ENCODE results near the gene DGKG.

DGKG gene

DNA sequence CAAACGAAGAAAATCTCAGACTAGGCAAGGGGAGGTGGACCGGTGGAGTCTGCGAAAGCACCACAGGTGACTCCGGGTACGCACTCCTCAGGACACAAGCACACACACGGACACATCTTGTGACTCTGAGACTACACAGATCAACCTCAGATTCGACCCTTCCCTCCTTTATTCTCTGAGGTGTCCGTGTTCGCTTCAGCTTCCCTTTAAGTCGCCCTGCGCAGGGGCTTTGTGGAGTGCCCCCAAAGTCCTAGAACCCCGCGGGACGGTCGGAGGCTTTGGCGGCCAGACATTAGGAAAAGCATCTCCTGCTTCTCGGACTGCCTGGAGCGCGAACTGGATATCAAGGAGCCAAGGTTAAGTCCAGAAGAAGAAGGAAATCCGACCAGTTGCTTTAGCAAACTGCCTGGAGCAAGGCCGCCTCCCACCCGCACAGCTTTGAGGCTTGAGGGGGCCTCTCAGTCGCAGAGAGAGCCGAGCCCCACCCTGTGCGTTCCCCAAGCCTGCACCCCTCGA lies 730 bp downstream of the DGKG start:
- no peak for TF ChIP-seq POLR2AphosphoS5 (IDR thresholded peaks at IDR 0.05; ENCODE audit: borderline replicate concordance, low read depth, low read length)
- no peak for TF ChIP-seq FOXP2 (optimal IDR thresholded peaks at IDR 0.05; ENCODE audit: control extremely low read depth, extremely low read length, insufficient read depth)
- no peak for TF ChIP-seq EZH2 (IDR thresholded peaks at IDR 0.05)
- DNase-seq (ENCODE audit: low read depth, low spot score) = no peak
- H3K9me3 ChIP-seq (ENCODE audit: low read depth, low read length) = no peaks in the 10 kb centered on the region
- no peak overlapping the region for H3K27ac ChIP-seq
- H3K9ac ChIP-seq (ENCODE audit: insufficient read length) = no peak overlapping the region
- peak overlapping the region; percentile 60 for H3K4me3 ChIP-seq
- H3K36me3 ChIP-seq (ENCODE audit: insufficient read depth, low read length) = no peaks in the 10 kb centered on the region

DNA sequence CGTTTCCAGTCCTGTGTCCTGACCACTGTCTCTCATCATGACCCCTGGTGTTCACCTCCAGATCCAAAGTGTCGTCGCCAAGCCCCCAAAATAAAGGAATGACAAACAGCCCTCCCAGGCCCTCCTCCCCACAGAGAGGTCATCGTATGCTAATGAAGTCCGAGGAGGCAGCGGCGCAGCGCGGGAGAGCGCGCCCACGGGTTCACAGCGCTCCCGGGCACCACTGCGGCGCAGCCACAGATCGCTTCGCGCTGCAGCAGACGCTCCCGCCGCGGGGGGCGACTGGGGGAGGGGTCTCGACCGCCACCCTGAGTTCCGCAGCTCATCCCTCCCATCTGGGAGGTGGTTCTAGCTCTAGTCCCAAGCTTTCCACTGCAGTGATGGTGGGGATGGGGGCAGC lies 1.3 kb downstream of the DGKG start:
- Histone ChIP-seq H3K9ac (ENCODE audit: insufficient read length) (no peak overlapping the region), H3K36me3 (ENCODE audit: insufficient read depth, low read length) (no peaks in the 10 kb centered on the region), H3K4me3 (peak overlapping the region; percentile 60; the same call in 1 of the 2 replicates), H3K9me3 (ENCODE audit: low read depth, low read length) (no peaks in the 10 kb centered on the region), H3K27ac (no peak overlapping the region)
- DNase-seq (ENCODE audit: low read depth, low spot score) = no peak
- no peak for TF ChIP-seq FOXP2 (optimal IDR thresholded peaks at IDR 0.05; ENCODE audit: control extremely low read depth, extremely low read length, insufficient read depth)
- no peak for TF ChIP-seq POLR2AphosphoS5 (IDR thresholded peaks at IDR 0.05; ENCODE audit: borderline replicate concordance, low read depth, low read length)
- TF ChIP-seq EZH2 (IDR thresholded peaks at IDR 0.05) = no peak

DNA sequence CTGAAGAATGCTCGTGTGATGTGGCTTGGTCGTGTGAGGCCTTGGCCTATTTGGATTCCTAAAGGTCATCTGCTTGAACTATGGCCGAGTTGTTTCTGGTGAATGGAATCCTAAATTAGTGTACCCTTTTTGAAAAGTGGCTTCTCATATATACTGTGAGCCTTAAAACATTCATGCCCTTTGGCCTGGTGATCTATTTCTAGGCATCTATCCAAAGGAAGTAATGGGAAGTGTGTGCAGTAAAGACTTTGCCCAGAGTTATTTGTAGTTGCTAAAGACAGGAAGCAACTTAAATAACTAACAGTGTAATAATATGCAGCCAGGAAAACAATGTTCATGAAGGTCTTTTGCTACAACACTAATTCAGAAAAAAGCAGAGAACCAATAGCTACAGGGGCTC lies 3.0 kb downstream of the DGKG start:
- Histone ChIP-seq H3K27ac (no peak overlapping the region), H3K9ac (ENCODE audit: insufficient read length) (no peak overlapping the region), H3K4me3 (no peak overlapping the region), H3K9me3 (ENCODE audit: low read depth, low read length) (no peaks in the 10 kb centered on the region), H3K36me3 (ENCODE audit: insufficient read depth, low read length) (no peaks in the 10 kb centered on the region)
- no peak for DNase-seq (ENCODE audit: low read depth, low spot score)
- no peak for TF ChIP-seq EZH2 (IDR thresholded peaks at IDR 0.05)
- TF ChIP-seq FOXP2 (optimal IDR thresholded peaks at IDR 0.05; ENCODE audit: control extremely low read depth, extremely low read length, insufficient read depth) = no peak
- TF ChIP-seq POLR2AphosphoS5 (IDR thresholded peaks at IDR 0.05; ENCODE audit: borderline replicate concordance, low read depth, low read length) = no peak

DNA sequence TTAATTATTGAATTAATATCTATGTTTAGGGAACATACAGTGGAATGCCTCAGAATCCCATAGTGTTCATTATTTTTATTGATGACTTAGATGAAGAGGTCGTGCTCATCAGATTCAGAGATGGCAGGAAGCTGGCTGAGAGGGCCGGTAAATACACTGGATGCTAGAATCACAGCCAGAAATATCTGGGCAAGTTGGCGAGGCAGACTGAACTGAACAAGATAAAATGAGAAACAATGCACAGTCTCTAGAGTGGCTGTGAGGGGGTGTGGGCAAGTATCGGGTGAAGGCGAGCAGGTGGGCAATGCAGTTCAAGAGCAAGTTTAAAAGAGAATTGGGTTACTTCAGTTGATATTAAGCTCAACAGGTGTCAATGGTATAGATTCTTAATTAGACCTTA lies 5.9 kb downstream of the DGKG start:
- TF ChIP-seq POLR2AphosphoS5 (IDR thresholded peaks at IDR 0.05; ENCODE audit: borderline replicate concordance, low read depth, low read length) = no peak
- TF ChIP-seq EZH2 (IDR thresholded peaks at IDR 0.05) = no peak
- TF ChIP-seq FOXP2 (optimal IDR thresholded peaks at IDR 0.05; ENCODE audit: control extremely low read depth, extremely low read length, insufficient read depth) = no peak

DNA sequence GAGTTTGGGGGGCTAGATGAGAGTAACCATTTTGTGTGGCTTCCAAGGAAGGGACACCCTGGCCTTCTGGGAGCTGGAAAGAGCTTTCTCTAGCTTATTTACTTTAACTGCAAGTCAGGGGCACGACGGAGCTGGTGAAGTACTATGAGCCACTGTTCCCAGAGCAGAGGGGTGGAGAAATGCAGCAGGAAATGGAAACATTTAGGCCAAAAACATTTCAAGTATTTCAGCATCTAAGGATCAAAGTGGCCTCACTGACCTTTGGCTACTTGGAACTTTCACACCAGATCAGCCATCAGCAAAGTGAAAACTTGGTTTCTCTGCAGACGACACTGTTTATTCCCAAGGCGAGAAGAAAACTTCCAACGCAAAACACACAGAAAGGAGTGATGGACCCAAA lies 7.9 kb downstream of the DGKG start:
- Histone ChIP-seq H3K9ac (ENCODE audit: insufficient read length) (no peak overlapping the region), H3K9me3 (ENCODE audit: low read depth, low read length) (no peaks in the 10 kb centered on the region), H3K4me3 (no peak overlapping the region), H3K27ac (no peak overlapping the region), H3K36me3 (ENCODE audit: insufficient read depth, low read length) (no peaks in the 10 kb centered on the region)
- no peak for TF ChIP-seq EZH2 (IDR thresholded peaks at IDR 0.05)
- TF ChIP-seq POLR2AphosphoS5 (IDR thresholded peaks at IDR 0.05; ENCODE audit: borderline replicate concordance, low read depth, low read length) = no peak
- TF ChIP-seq FOXP2 (optimal IDR thresholded peaks at IDR 0.05; ENCODE audit: control extremely low read depth, extremely low read length, insufficient read depth) = no peak
- no peak for DNase-seq (ENCODE audit: low read depth, low spot score)

More for the DNA sequence above, 5.9 kb downstream of the DGKG start:
- no peak overlapping the region for H3K4me3 ChIP-seq
- H3K9ac ChIP-seq (ENCODE audit: insufficient read length) = no peak overlapping the region
- no peaks in the 10 kb centered on the region for H3K36me3 ChIP-seq (ENCODE audit: insufficient read depth, low read length)
- H3K9me3 ChIP-seq (ENCODE audit: low read depth, low read length) = no peaks in the 10 kb centered on the region
- no peak for DNase-seq (ENCODE audit: low read depth, low spot score)
- no peak overlapping the region for H3K27ac ChIP-seq

DNA sequence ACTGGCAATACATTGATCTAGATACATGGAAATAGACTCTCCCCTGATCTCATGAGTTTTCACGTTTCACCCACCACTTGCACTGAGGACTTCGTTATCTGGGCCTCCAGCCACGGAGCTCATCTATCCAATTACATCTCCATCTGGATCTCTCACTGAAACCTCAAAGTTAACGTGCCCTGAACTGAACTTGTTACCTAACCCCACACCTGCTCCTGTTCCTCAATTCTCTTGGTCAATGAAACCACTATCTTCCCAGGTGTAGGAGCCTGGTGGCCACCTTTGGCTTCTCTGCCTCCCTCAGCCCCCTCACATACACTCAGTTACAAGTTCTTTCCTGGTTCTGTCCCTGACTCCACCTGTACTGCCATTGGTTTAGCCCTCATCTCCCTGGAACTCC lies 9.7 kb downstream of the DGKG start:
- Histone ChIP-seq H3K36me3 (ENCODE audit: insufficient read depth, low read length) (no peaks in the 10 kb centered on the region), H3K9ac (ENCODE audit: insufficient read length) (no peak overlapping the region), H3K27ac (no peak overlapping the region), H3K4me3 (no peak overlapping the region), H3K9me3 (ENCODE audit: low read depth, low read length) (no peaks in the 10 kb centered on the region)
- no peak for TF ChIP-seq EZH2 (IDR thresholded peaks at IDR 0.05)
- TF ChIP-seq POLR2AphosphoS5 (IDR thresholded peaks at IDR 0.05; ENCODE audit: borderline replicate concordance, low read depth, low read length) = no peak
- no peak for TF ChIP-seq FOXP2 (optimal IDR thresholded peaks at IDR 0.05; ENCODE audit: control extremely low read depth, extremely low read length, insufficient read depth)
- no peak for DNase-seq (ENCODE audit: low read depth, low spot score)

DNA sequence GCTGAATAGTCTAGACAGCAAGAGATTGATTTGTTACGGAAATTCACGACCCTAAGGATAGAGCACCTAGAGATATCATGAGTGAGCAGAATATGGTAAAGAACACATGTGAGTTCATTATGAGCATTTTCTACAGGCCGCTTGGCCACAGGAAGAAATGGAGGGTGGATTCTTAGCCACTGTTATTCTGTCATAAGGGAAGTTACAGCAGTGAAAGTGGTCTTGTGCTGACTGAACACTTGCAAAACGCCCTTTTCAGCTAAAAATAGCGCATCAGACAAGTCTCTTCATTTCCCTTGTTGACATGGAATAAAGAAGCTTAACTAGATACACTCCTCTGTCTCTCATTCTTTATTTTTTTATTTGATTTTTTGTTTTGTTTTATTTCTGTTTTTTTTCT lies 19.8 kb downstream of the DGKG start:
- TF ChIP-seq POLR2AphosphoS5 (IDR thresholded peaks at IDR 0.05; ENCODE audit: borderline replicate concordance, low read depth, low read length) = no peak
- TF ChIP-seq FOXP2 (optimal IDR thresholded peaks at IDR 0.05; ENCODE audit: control extremely low read depth, extremely low read length, insufficient read depth) = no peak
- TF ChIP-seq EZH2 (IDR thresholded peaks at IDR 0.05) = no peak

DNA sequence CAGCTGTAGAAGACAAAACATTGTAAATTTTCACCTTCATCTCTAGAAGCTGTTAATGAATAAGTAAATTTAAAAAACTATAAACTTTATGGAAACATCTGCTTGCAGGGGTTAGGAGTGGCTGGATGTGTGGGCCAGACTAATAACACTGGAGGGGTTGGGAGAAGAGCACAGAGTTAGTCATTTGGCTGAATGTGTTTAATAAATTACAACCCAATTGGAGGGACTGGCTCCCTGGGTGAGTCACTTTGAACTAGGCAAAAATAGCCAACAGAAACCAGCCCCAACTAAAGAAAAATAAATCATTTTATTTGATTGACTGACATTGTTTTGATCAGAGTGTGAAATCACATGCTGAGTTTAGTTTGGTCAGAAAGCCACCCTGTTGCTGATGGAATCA lies 21.8 kb downstream of the DGKG start:
- no peak for DNase-seq (ENCODE audit: low read depth, low spot score)

More for the DNA sequence above, 19.8 kb downstream of the DGKG start:
- no peaks in the 10 kb centered on the region for H3K36me3 ChIP-seq (ENCODE audit: insufficient read depth, low read length)
- H3K27ac ChIP-seq = no peak overlapping the region
- no peak overlapping the region for H3K9ac ChIP-seq (ENCODE audit: insufficient read length)
- no peak for DNase-seq (ENCODE audit: low read depth, low spot score)
- no peak overlapping the region for H3K4me3 ChIP-seq
- H3K9me3 ChIP-seq (ENCODE audit: low read depth, low read length) = no peaks in the 10 kb centered on the region

More for the DNA sequence above, 21.8 kb downstream of the DGKG start:
- Histone ChIP-seq H3K36me3 (ENCODE audit: insufficient read depth, low read length) (no peaks in the 10 kb centered on the region), H3K9me3 (ENCODE audit: low read depth, low read length) (no peaks in the 10 kb centered on the region), H3K9ac (ENCODE audit: insufficient read length) (no peak overlapping the region), H3K4me3 (no peak overlapping the region), H3K27ac (no peak overlapping the region)
- TF ChIP-seq FOXP2 (optimal IDR thresholded peaks at IDR 0.05; ENCODE audit: control extremely low read depth, extremely low read length, insufficient read depth) (no peak), POLR2AphosphoS5 (IDR thresholded peaks at IDR 0.05; ENCODE audit: borderline replicate concordance, low read depth, low read length) (no peak), EZH2 (IDR thresholded peaks at IDR 0.05) (no peak)

Data from SK-N-MC (cell line).